ENCODE measurements around the gene EYA2.

The EYA2 gene

GRCh38 chr20:47215653-47216397 is 321.2 kb downstream of the EYA2 start:
- no peak for DNase-seq

- no peak for DNase-seq
These were observed 322.3 kb downstream of the EYA2 start for GRCh38 chr20:47216819-47217410.

- DNase-seq = no peak
These were observed 323.1 kb downstream of the EYA2 start for GRCh38 chr20:47217482-47218446.

GRCh38 chr20:47220161-47220582 is 325.5 kb downstream of the EYA2 start:
- DNase-seq = peak; percentile 37 to 49

- no peak for DNase-seq
These were observed 326.5 kb downstream of the EYA2 start for GRCh38 chr20:47221036-47221625.

- no peak for DNase-seq
These were observed 328.0 kb downstream of the EYA2 start for GRCh38 chr20:47222468-47223119.

GRCh38 chr20:47223896-47224295 is 329.3 kb downstream of the EYA2 start:
- DNase-seq = no peak

- no peak for DNase-seq
These were observed 329.7 kb downstream of the EYA2 start for GRCh38 chr20:47224300-47224791.

GRCh38 chr20:47224857-47225256 is 330.2 kb downstream of the EYA2 start:
- DNase-seq = no peak

- no peak for DNase-seq
These were observed 330.8 kb downstream of the EYA2 start for GRCh38 chr20:47225458-47225857.

GRCh38 chr20:47227119-47227518 is 332.5 kb downstream of the EYA2 start:
- DNase-seq = no peak

- DNase-seq = no peak
These were observed 332.9 kb downstream of the EYA2 start for GRCh38 chr20:47227576-47227975.

- DNase-seq = no peak
These were observed 334.0 kb downstream of the EYA2 start for GRCh38 chr20:47228654-47229053.

GRCh38 chr20:47230811-47231256 is 336.2 kb downstream of the EYA2 start:
- no peak for DNase-seq

- no peak for DNase-seq
These were observed 336.9 kb downstream of the EYA2 start for GRCh38 chr20:47231382-47232039.

GRCh38 chr20:47232518-47232917 is 337.9 kb downstream of the EYA2 start:
- no peak for DNase-seq

- no peak for DNase-seq
These were observed 338.9 kb downstream of the EYA2 start for GRCh38 chr20:47233333-47234188.

- DNase-seq = no peak
These were observed 340.5 kb downstream of the EYA2 start for GRCh38 chr20:47235111-47235510.

GRCh38 chr20:47235853-47236638 is 341.4 kb downstream of the EYA2 start:
- DNase-seq = no peak

- DNase-seq = no peak
These were observed 341.9 kb downstream of the EYA2 start for GRCh38 chr20:47236639-47236900.

All from activated CD4-positive, alpha-beta T cell treated with anti-CD3 and anti-CD28 coated beads for 4 hours (primary cell).